ENCODE data around the gene PRR22.
"Not testable (repeated sequence)": the region's sequence is repeated elsewhere in the genome, so short reads cannot be mapped to it uniquely, and the experiment has no call there.

PRR22 gene

DNA sequence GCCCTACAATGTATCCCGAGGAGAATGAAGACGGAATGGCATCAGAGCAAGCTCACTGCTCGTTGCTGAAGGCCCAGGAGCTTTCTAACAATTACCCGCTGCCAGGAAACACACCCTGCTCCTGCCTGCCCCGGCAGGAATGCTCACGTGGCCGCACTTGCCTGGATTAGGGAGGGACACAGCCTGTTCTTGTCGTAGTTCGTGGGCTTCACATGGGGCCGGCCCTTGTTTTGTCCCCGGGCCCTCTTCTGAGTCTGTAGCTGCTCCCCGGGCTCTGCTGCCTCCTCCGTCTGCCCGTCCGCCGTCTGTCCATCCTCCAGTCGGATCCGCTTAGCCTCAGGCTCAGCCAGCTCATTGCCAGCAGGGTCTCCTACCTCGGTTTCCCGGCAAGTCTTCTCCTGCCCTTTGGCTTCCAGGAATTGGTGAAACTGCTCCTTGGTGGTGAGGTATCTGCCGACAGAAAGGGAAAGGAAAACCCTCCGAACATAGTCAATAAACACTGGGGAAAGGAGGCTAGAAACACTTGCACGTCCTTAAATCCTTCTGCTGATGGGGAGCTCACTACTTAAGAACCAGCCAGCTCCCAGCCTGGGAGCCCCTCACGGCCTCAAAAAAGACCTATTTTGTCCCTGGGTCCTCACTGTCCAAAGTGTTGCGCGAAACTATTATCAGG lies 5.5 kb upstream of the PRR22 start:
- DNase-seq, result no peak

GRCh38 chr19:5789351-5789761 lies 4.8 kb upstream of the PRR22 start:
- DNase-seq, result no peak

GRCh38 chr19:5788422-5788821 lies 3.9 kb upstream of the PRR22 start:
- no peak for DNase-seq

GRCh38 chr19:5787409-5788182 lies 3.0 kb upstream of the PRR22 start:
- DNase-seq, result no peak

DNA sequence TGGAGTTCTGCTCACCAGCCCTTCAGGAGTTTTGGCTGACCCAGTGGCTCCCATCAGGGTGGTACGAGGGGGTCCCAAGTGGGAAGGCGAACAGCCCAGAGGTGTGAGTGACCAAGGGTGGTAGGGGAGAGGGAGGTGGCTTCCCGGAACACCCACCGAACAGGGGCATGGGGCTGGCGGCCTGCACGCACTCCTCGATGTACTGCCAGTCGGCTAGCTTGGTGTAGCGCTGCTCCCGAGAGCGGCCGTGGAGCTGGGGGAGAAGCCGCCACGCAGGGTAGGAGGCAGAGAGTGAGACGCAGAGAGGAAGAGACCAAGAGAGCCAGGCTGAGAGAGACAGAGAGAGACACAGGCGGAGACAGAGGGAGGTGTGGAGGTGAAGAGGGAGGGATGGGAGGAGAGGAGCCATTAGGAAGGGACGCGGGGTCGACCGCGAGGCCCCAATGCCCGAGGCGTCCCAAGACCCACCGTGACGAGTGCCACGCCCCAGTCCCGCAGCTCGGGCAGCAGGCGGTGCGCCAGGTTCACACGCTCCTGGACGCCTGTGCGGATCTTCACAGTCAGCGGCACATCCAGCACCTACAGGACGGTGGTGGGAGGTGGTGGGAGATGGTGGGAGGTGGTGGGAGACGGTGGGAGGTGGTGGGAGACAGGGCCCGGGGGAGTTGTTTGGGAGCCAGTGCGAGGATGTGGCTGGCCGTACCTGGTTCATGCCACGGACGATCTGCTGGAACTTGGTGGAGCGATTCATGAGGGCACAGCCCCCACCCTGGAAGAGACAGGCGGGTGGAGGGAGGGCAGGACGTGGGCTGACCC lies 2.3 kb upstream of the PRR22 start:
- no peak for DNase-seq

DNA sequence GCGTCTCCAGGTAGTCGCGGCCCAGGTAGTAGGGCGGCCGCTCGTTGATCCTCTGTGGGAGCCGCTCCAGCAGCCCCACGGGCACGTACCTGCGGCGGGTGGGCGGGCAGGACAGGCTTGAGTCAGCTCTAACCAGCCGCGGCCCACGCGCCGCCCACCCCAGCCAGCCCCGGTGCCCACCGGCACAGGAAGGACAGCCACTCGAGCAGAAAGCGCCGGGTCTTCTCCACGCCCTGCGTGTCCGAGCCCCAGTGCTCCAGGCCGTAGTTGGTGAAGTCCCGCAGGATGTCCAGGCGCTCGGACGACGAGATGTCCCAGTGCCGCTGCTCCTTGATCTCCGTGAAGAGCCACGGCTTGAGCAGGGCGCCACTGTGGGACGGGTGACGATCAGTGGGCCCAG lies 877 bp upstream of the PRR22 start:
- no peak for DNase-seq

DNA sequence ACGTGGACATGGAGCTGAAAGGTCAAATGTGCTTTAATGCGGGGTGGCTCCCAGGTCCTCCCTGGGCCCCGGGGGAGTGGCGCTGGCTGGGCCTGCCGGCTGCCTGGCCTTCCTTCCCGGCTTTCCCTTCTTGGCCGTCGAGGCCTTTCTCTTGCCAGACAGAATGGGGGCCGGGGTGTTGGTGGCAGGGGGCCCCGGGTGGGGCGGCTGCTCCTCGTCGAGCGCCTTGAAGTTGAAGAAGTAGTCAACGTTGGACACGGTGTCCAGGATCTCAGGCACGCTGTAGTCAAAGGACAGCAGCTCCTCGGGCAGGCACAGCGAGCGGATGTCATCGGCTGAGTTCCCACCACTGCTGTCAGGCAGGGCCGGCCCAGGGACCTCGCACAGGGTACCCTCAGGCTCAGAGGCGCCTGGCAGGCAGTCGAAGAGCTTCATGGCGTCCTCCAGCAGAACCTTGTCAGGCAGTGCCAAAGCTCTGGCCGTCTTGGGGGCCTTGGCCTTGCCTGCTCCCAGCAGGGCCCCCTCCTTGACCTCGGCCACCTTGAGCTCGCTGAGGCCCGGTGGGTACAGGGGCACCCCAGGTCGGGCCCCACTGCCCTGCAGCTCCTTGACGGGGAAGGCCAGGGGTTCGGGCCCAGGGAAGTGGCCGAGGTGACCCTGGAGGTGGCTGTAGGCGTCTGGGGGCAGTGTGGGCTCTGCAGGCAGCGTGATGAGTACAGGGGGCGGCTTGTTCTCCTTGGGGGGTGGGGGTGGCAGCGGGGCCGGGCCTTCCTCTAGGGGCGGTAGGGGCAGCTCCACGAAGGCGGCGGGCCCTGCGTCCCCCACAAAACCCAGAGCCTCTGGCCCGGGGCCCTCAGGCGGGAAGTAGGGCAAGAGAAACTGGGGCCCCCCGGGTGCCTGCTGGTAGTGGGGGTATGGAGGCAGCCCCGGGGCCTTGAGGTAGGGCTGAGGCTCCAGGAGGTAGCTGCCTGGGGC lies 1.3 kb downstream of the PRR22 start:
- DNase-seq, result no peak

DNA sequence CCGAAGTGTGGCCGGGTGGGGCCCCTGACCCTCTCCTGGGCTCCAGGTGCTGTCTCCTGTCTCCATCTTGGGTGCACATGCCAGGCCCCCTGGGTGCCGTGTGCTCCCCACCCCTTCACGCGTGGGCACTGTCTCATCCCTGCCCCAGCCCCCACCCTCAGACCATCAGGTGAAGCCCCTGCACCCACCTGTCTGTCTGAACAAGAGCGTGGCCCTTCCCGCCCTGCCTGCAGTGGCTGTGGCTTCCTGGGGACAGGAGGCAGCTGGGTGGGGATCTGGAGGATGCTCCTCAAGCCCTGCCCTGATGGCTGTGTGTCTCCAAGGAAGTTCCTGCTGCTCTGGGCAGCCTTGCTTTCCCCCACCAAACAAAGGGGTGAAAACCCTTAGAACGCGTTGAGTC lies 2.2 kb downstream of the PRR22 start:
- no peak for DNase-seq

- not testable (repeated sequence) for DNase-seq
Observed at GRCh38 chr19:5780916-5781315, 3.6 kb downstream of the PRR22 start.

- no peak for DNase-seq
Observed at GRCh38 chr19:5778402-5778801, 6.1 kb downstream of the PRR22 start.

DNA sequence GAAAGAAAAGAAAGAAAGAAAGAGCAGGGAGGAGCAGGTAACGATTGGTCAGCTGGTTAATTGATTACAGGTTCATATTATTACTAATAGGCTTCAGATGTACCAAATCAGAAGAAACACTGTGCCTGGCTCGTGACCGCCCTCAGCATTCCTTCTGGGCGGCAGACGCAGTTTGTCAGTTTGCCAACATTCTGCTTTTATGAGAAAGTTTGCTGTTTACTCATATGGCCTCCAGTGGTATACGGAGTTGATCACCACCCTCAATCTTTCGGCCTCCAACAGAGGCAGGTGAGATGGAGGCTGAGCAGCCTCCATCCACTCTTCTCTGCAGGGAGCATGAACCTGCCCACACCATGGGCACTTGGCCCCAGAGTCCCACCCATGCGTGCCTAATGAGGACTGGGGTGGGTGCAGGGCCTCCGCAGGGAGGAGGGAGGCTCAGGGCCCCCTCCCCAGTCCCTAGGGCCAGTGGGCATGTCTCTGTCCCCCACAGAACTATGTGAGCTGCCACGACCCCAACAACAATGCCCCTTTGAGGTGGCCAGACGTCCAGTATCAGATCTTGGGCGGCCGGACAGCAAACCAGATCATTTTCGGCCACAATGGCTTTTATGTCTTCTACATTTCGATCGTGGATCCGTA lies 8.8 kb downstream of the PRR22 start:
- DNase-seq, result no peak

GRCh38 chr19:5774921-5775320 lies 9.6 kb downstream of the PRR22 start:
- DNase-seq, result no peak

GRCh38 chr19:5773276-5773675 lies 11.3 kb downstream of the PRR22 start:
- DNase-seq, result no peak

- DNase-seq, result no peak
Observed at GRCh38 chr19:5772416-5772815, 12.1 kb downstream of the PRR22 start.

DNA sequence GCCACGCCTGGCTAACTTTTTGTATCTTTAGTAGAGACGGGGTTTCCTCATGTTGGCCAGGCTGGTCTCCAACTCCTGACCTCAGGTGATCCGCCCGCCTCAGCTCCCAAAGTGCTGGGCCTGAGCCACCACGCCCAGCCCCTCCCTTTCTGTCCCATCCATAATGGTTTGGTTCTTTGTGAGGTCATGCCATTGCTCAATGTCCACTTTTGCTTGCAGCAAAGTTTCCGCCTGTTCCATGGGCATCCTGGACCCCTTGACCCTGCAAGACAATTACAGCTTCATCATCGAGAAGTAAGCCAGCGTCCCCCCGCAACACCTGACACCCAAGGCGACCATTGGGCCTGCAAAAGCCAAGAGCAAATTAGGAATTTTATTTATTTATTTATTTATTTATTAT lies 16.6 kb downstream of the PRR22 start:
- DNase-seq, result no peak

GRCh38 chr19:5765220-5765619 lies 19.3 kb downstream of the PRR22 start:
- DNase-seq, result no peak

DNA sequence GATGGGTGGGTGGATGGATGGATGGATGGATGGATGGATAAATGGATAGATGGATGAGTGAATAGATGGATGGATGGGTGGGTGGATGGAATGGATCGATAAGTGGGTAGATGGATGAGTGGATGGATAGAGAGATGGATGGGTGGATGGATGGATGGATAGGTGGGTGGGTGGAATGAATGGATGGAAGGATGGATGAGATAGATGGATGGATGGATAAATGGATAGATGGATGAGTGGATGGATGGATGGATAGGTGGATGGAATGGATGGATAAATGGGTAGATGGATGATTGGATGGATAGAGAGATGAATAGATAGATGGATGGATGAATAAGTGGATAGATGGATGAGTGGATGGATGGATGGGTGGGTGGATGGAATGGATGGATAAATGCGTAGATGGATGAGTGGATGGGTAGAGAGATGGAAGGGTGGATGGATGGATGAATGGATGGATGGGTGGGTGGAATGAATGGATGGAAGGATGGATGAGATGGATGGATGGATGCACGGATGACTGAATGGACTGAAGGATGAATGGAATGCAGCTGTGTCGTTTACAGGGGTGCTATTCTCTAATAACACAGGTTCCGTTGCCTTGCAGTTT lies 21.8 kb downstream of the PRR22 start:
- DNase-seq, result no peak

DNA sequence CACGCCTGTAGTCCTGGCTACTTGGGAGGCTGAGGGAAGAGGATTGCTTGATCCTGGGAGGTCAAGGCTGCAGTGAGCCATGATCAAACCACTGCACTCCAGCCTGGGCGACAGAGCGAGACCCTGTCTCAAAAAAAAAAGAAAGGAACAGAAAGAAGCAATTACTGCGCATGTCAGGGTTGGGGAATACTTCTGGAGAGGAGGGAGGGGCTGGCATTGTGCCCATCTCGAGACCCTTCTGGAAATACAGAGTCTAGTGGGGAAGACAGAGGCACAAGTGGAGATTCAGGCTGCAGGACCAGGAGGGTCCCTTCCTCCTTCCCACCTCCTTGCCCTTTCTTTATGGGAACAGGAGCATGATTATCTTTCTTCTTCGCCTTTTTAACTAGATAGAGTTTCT lies 30.8 kb downstream of the PRR22 start:
- DNase-seq, result no peak

- no peak for DNase-seq
Observed at GRCh38 chr19:5751709-5752108, 32.8 kb downstream of the PRR22 start.

DNA sequence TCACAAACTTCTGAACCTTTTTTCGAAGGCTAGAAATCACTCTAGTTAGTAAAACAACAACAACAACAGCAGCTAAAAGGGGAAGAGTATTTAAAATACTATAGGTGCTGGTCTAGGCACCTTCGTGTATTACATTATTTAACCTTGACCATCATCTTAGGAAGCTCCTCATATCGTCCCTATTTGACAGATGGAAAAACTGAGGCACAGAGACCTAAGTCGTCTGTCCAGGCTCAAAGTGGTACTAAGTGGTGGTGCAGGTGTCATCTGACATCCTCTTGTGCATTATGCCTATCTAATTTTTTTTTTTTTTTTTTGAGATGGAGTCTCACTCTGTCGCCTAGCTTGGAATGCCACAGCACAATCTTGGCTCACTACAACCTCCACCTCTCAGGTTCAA lies 35.0 kb downstream of the PRR22 start:
- no peak for DNase-seq

- DNase-seq, result not testable (repeated sequence)
Observed at GRCh38 chr19:5748920-5749319, 35.6 kb downstream of the PRR22 start.

DNA sequence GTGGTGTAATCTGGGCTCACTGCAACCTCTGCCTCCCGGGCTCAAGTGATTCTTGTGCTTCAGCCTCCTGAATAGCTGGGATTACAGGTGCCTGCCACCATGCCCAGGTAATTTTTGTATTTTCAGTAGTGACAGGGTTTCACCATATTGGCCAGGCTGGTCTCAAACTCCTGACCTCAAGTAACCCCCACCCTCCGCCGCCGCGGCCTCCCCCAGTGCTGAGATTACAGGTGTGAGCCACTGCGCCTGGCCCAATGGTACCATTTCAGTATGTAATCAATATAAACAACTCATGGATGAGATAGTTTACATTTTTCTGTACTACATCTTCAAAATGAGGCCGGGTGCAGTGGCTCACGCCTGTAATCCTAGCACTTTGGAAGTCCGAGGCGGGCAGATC lies 39.5 kb downstream of the PRR22 start:
- DNase-seq, result not testable (repeated sequence)

Data from activated CD4-positive, alpha-beta T cell treated with anti-CD3 and anti-CD28 coated beads, Interleukin-10, Interleukin-2, amounts not matched to agents 100 ng/mL and 50 ng/mL, durations not matched to agents 16 hours and 8 hours (primary cell).